ENCODE data around the gene CHPT1.
"Not testable (repeated sequence)": the region's sequence is repeated elsewhere in the genome, so short reads cannot be mapped to it uniquely, and the experiment has no call there.

Gene CHPT1

GRCh38 chr12:101697197-101697929, at the start of gene CHPT1:
TSS of gene CHPT1 (plus strand) at chr12:101697640. CDS start at chr12:101697862, 222 bp downstream.
- no peak for FAIRE-seq

- no peak for FAIRE-seq
Observed at GRCh38 chr12:101647711-101648110, 49.7 kb upstream of the CHPT1 start.

GRCh38 chr12:101648195-101648594, 49.2 kb upstream of the CHPT1 start:
- FAIRE-seq = no peak

GRCh38 chr12:101650346-101651117, 46.9 kb upstream of the CHPT1 start:
- no peak for FAIRE-seq

GRCh38 chr12:101653030-101653429, 44.4 kb upstream of the CHPT1 start:
- FAIRE-seq = no peak

GRCh38 chr12:101653503-101653902, 43.9 kb upstream of the CHPT1 start:
- FAIRE-seq = no peak

- FAIRE-seq = no peak
Observed at GRCh38 chr12:101654442-101654841, 43.0 kb upstream of the CHPT1 start.

GRCh38 chr12:101655393-101655792, 42.0 kb upstream of the CHPT1 start:
- no peak for FAIRE-seq

- FAIRE-seq = not testable (repeated sequence)
Observed at GRCh38 chr12:101660662-101661061, 36.8 kb upstream of the CHPT1 start.

GRCh38 chr12:101663298-101663697, 34.1 kb upstream of the CHPT1 start:
- FAIRE-seq = no peak

- FAIRE-seq = no peak
Observed at GRCh38 chr12:101664992-101665391, 32.4 kb upstream of the CHPT1 start.

- FAIRE-seq = no peak
Observed at GRCh38 chr12:101666052-101666728, 31.2 kb upstream of the CHPT1 start.

- no peak for FAIRE-seq
Observed at GRCh38 chr12:101667591-101667990, 29.8 kb upstream of the CHPT1 start.

- no peak for FAIRE-seq
Observed at GRCh38 chr12:101670007-101670671, 27.3 kb upstream of the CHPT1 start.

- FAIRE-seq = no peak
Observed at GRCh38 chr12:101671157-101671791, 26.2 kb upstream of the CHPT1 start.

GRCh38 chr12:101671833-101672232, 25.6 kb upstream of the CHPT1 start:
- no peak for FAIRE-seq

- no peak for FAIRE-seq
Observed at GRCh38 chr12:101675555-101675954, 21.9 kb upstream of the CHPT1 start.

GRCh38 chr12:101676497-101676896, 20.9 kb upstream of the CHPT1 start:
- not testable (repeated sequence) for FAIRE-seq

GRCh38 chr12:101678081-101678480, 19.4 kb upstream of the CHPT1 start:
- FAIRE-seq = no peak

- no peak for FAIRE-seq
Observed at GRCh38 chr12:101680240-101680639, 17.2 kb upstream of the CHPT1 start.

- FAIRE-seq = no peak
Observed at GRCh38 chr12:101680647-101681046, 16.8 kb upstream of the CHPT1 start.

GRCh38 chr12:101681627-101682026, 15.8 kb upstream of the CHPT1 start:
- not testable (repeated sequence) for FAIRE-seq

- FAIRE-seq = no peak
Observed at GRCh38 chr12:101685092-101685491, 12.3 kb upstream of the CHPT1 start.
